GM18951 (cell line): ENCODE measurements around the gene KLF13.

Source experiments
- POLR2A ChIP-seq: IDR thresholded peaks from 4 replicates; pipeline ENCODE4 v1.6.1; 2011; ENCODE audit warnings: mild to moderate bottlenecking; ENCODE audit not compliant: insufficient read length, insufficient read depth; ENCODE audit errors: extremely low read depth
- in situ Hi-C: fragments of 300-500 bp; cut with MboI; formaldehyde crosslinking; loops from one replicate; pipeline ENCODE4 v1.12.0; 2022; ENCODE audit warnings: low sequenced_read_pairs, mixed read lengths, inconsistent platforms; ENCODE audit not compliant: unreplicated experiment

The KLF13 gene

GRCh38 chr15:31293655-31294054 lies 33.0 kb upstream of the KLF13 start:
- no peak for TF ChIP-seq POLR2A
- in situ Hi-C loops, result no loop called here

- in situ Hi-C loops, result no loop called here
- TF ChIP-seq POLR2A, result no peak
These were observed 32.6 kb upstream of the KLF13 start for GRCh38 chr15:31294067-31294466.

- in situ Hi-C loops, result no loop called here
- no peak for TF ChIP-seq POLR2A
These were observed 31.0 kb upstream of the KLF13 start for GRCh38 chr15:31295658-31296057.

GRCh38 chr15:31296219-31296645 lies 30.4 kb upstream of the KLF13 start:
- no peak for TF ChIP-seq POLR2A
- in situ Hi-C loops, result no loop called here

- TF ChIP-seq POLR2A, result no peak
- in situ Hi-C loops, result no loop called here
These were observed 29.7 kb upstream of the KLF13 start for GRCh38 chr15:31296646-31297574.

- in situ Hi-C loops, result no loop called here
- TF ChIP-seq POLR2A, result no peak
These were observed 28.8 kb upstream of the KLF13 start for GRCh38 chr15:31297575-31298456.

GRCh38 chr15:31298707-31299172 lies 27.9 kb upstream of the KLF13 start:
- in situ Hi-C loops, result no loop called here
- no peak for TF ChIP-seq POLR2A

GRCh38 chr15:31300208-31300661 lies 26.4 kb upstream of the KLF13 start:
- no peak for TF ChIP-seq POLR2A
- in situ Hi-C loops, result no loop called here

- no peak for TF ChIP-seq POLR2A
- in situ Hi-C loops, result no loop called here
These were observed 25.5 kb upstream of the KLF13 start for GRCh38 chr15:31300981-31301672.

- TF ChIP-seq POLR2A, result no peak
- in situ Hi-C loops, result no loop called here
These were observed 25.0 kb upstream of the KLF13 start for GRCh38 chr15:31301673-31301990.

GRCh38 chr15:31302029-31302657 lies 24.5 kb upstream of the KLF13 start:
- in situ Hi-C loops, result no loop called here

More at GRCh38 chr15:31302029-31302657, 24.5 kb upstream of the KLF13 start:
- TF ChIP-seq POLR2A, result no peak
